T1000 (cell line): Measurements from ENCODE around the gene PCSK5.
A peak's percentile ranks its signal among the peaks of the same experiment; 100 is the strongest.
"Not testable (repeated sequence)": the region's sequence is repeated elsewhere in the genome, so short reads cannot be mapped to it uniquely, and the experiment has no call there.

Experiments used
- DNase-seq: peaks from one replicate; lab custom pipeline; 2025; ENCODE audit warnings: mixed read lengths; lab: John Stamatoyannopoulos, UW

The PCSK5 gene

DNA sequence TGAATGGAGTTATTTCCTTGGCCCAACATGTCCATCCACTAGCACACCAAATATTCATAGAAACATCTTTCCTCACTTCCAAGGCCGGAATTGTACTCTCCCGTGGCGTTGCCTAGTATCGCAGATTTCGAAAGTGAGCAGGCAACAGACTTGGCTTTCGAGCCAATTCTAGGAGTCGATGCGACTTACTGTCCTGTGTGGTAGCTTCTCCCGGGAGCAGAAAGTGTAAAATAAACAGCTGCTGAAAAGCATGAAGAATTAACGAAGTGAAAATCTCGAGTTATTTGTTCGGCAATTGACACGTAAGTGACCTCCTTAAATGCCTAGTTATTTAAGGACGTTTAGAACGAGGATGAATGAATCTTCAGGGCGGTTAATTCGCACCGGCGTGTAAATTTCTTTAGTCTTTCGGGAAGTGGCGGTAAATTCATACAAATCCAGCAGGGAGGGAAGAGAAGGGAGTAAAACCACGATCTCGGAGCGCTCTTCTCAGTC lies 449 bp upstream of the PCSK5 start:
- DNase-seq, result no peak

DNA sequence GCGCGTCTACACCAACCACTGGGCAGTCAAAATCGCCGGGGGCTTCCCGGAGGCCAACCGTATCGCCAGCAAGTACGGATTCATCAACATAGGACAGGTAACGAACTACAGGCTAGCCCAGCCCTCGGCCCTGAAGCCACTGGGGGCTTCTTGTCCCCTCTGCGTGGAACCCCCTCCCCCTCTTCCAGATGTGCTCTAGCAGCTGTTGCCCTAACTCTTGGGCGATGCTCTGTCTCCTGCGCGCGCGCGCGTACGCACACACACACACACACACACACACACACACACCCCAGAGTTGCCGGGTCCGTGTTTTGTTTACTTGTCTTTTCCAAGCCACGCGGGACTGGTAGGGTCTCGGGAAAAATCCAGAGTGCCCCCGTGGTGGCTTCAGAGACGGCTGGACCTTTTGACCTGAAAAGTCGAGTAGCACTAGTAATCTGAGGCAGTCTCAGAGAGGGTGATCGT lies 836 bp downstream of the PCSK5 start:
- no peak for DNase-seq

DNA sequence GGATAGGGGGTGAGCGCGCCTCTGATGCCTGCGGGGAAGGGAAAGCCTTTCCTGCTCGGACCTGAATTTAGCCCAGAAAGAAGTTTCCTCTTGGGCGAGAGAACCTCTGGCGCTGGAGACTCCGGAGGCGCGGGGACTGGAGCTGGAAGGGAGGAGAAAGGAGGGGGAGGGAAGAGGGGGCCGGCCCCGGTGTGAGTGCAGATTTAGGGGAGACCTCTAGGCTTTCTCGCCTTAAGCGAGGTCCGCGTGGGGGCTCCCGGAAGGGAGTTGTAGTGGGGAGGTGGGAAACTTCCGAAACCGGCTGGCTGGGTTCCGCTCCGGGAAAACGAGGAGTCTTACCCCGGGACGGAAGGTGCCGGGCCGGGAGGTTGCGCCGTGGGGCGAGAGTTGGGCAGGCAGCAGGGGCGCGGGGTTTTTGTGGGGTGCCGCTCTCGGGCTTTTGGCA lies 1.3 kb downstream of the PCSK5 start:
- DNase-seq, result no peak

DNA sequence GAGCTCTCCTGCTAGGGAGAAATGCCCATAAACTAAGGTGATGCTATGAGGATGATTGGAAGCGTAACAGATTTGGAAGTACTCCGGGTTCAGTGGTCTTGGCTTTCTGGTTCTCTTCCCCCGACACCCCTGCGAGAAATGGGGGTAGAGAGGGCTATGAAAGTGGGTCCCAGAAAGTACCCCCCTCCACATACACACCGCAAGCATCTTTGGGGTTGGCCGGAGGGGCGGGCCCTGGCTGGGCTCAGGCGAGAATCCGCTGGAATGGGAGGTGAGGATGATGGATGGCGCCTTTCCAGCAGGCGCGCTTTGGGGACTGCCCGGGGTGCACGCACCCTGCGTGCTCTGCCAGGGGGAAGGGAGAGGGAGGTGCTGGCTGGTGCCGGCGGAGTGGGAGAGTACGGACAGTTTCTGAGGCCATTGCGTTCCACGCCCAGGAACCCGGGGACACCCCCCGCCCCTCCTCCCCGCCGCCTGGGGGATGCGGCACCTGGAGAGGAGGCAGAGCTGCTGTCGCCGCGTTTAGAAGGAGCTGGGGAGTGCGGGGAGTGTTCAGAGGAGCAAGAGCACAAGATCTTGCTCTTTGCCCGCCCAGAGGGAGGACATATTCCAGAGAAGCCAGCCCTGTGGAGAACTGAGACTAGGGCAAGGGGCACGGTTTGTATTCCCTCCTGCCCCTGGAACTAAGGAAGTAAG lies 1.9 kb downstream of the PCSK5 start:
- DNase-seq, result no peak

DNA sequence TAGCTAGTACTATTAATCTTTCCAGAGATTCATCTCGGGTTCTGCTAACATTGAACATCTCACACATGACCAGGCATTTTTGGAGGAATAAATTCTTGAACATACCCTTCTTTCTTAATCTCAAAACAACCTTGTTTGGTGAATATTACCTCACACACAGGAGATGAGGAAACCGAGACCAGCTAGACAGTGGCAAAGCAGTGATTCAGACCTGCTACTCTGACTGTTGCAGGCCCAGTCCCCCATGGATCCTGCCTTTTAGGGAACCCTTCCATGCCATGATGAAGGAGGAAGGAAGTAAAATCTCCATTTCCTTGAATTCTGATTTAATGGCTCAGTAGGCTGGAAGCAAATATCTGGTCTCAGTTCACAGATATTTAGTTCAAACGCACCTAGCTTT lies 2.6 kb downstream of the PCSK5 start:
- no peak for DNase-seq

DNA sequence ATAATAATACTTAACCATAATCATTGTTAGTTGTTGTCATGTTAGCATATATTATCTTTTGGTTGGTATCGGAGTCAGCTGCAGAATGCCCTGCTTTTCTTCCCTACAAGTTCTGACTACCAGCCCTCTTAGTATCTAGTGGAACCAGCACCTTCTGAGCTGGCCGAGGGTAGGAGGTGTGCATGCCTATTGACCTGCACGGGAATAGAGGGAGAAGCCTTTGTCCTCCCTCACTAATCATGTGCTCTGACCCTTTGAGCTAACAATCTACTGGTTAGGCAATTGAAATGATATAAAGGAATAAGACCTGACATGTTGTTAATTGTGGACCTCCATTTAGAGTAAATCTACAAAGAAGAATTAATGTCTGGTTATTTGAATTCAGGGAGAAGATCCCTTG lies 4.1 kb downstream of the PCSK5 start:
- no peak for DNase-seq

DNA sequence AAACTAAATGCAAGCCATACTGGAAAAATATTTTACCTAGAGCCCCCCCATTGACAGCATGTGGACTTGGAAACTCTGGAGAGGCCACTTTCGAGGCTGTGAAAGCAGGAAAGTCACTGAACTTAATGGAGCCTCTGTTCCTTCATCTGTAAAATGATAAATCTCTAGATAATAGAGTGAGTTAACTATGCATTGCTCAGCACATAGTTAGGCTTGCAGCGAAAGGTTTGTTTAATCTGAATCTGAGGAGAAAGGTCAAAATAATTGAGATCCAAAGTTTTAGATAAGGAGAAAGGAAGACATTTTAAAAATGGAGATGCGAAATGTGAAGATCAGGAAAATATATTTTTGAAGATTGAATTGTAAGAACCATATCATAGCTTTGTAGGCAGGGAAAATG lies 4.6 kb downstream of the PCSK5 start:
- no peak for DNase-seq

DNA sequence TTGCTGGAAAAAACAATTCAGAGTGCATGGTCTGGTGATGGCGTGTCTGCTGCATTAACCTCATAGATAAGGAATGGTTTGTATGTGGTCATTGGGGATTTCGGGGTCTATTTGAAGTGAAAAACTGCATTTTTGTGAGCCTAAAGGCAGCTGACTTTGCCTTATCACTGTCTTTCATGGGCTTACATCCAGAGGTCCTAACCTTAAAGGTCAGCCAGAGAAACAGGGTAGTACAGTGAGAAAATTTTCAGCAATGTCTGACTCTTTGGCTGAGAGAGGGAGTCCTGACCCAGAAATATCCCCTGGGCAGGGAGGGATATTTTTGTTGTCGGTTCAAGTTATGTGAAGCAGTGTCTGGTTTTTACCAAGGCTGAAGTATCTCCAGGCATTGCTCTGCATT lies 5.7 kb downstream of the PCSK5 start:
- no peak for DNase-seq

DNA sequence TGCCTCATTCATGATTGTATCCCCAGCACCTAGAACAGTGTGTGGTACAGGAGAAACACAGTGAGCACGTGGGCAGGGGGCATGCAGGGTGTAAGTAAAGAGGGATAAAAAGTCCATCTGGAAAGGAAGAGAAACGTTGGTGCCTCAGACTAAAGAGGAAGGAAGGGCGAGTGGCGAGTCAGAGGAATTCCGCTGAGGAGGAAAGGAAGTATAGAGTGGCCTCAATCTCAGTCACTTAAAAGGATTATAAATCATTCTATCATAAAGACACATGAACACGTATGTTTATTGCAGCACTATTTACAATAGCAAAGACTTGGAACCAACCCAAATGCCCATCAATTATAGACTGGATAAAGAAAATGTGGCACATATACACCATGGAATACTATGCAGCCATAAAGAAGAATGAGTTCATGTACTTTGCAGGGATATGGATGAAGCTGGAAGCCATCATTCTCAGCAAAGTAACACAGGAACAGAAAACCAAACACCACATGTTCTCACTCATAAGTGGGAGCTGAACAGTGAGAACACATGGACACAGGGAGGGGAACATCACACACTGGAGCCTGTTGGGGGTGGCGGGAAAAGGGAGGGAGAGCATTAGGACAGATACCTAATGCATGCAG lies 10.5 kb downstream of the PCSK5 start:
- DNase-seq, result not testable (repeated sequence)

DNA sequence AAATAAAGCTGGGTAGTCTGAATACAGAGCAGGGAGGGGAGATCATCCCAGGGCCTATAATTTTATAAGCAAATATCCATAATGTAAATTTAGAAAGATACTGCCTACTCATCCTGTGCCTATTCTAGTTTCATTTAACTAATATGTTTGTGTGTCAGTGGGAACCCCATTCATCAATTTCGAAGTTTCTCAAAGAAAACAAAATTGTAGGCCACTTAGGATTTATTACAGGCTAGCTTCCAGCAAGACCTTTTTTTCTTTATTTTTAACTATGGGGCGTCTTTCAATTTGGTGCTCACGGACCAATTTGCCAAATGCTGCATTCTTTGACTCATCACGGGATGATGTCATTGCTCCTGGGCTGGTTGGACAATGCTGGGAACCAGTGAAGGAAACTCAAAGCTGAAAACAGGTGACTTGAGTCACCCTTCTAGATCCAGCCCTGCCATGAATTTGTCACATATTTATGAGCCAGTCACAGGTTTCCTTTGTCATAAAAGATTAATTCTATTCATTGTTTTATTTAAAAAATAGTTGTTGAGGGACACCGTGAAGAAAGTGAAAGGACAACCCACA lies 13.4 kb downstream of the PCSK5 start:
- peak; percentile 9 for DNase-seq

DNA sequence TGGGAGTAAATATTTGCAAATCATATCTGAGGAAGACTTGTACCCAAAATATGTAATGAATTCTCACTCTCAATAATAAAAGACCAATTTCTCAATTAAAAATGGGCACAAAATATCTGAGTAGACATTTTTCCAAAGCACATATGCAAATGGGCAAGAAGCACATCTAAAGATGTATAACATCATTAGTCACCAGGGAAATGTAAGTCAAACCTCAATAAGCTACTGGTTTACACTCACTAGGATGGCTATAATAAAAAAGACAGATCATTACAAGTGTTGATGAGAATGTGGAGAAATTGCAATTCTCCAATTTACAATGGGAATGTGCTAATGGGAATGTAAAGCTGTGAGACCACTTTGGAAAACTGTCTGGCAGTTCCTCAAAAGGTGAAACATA lies 13.9 kb downstream of the PCSK5 start:
- DNase-seq, result no peak

DNA sequence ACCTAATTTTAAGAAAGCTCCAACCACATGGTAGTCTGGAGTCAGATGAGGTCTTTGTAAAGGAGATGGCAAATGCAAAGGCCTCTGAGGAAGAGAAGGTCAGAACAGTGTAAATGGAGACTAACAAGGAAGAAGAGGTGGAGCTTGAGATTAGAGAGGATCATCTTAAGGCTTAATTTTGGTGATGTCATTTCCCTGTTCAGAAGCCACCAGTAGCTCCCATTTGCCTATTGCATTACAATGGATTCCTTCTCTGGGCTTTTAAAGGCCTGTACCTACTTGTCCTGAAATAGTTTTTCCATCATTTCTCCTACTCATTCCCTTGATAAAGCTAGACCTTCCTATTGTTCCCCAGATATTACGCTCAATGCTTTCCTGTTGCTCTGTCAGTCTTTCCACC lies 16.1 kb downstream of the PCSK5 start:
- no peak for DNase-seq

DNA sequence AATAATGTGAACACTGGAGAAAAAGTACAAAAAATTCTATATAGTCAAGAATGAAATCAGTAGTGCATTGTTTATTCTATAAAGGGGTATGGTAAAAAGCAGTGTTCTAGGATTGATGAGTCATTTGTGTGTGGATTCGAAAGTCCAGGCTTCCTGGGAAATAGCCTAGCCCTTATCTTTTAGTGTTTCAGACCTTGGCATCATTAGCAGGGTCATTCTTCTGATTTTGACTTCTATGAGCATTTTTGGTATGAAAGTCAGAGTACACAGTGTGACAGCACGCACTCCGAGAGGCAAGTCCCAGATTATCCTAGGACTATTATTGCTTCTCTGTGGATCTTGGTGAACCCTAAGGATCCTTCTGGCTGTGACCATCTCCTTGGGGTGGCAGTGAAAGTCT lies 16.9 kb downstream of the PCSK5 start:
- no peak for DNase-seq

DNA sequence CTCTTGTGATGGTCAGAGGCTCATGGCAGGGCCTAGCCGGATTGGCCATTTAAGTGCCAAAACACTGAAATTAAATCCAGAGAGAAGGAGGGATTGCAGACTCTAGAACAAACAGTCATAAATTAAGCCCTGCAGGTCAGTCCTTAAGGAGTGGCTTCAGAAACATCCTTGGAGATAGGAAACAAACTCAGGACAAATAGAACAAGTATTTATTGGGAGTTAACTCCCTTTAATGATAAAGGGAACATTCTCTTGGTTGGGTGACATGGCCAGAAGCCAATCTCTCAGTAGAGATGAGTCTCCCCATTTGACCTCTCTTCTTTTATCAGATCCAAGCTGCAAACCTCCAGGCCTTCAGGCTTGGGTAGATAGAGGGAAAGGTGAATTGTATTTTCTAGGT lies 17.4 kb downstream of the PCSK5 start:
- DNase-seq, result no peak

DNA sequence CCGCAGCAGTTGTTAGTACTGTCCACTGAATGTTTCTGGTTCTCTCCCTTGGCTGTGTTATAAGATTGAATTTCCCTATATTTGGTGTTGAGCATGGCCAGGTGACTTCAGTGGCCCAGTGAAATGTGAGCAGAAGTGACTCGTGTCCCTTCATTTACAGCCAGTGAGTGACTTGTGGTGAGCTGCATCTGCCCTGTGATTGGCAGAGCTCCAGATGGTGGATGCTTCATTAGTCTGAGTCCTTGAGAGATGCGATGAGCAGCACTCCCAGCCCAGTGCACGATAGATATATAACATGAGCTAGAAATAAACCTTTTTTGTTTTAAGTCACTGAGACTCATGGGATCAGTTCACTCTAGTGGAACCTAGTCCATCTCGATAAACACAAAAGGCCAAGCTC lies 19.3 kb downstream of the PCSK5 start:
- DNase-seq, result no peak

DNA sequence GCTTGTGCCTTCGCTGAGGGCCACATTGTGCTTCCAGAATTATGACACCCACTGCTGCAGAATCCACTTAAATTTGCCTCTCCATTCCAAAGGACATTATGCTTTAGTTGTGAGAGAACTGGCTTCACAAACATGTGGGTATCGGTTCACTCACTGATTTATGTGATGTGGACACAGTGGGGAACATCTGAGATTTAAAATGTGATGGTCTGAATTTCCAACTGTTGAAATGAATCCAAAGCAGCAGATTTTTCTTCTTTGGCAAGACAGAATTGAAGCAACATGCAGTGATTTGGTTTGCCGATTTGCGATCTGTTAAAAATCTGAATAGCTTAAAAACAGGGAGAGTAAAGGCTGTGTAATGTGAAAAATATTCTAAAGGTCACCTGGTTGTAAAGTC lies 20.3 kb downstream of the PCSK5 start:
- no peak for DNase-seq

DNA sequence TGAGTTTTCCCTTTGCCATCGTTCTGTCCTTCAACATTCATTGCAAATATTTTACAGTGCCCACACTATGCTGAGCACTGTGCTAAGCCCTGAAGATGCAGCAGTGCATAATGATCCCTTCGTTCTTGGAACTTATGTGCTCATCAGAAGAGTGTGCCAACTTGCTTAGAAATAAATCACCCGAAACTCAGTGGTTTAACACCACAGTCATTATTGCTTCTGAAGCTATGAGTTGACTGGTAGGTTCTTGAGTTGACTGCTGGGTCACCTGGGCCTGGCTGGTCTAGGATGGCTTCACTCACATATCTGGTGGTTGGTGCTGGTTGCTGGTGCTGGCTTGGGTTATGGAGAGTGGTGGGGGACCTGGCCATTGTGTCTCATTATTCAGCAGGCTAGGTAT lies 20.9 kb downstream of the PCSK5 start:
- DNase-seq, result no peak

DNA sequence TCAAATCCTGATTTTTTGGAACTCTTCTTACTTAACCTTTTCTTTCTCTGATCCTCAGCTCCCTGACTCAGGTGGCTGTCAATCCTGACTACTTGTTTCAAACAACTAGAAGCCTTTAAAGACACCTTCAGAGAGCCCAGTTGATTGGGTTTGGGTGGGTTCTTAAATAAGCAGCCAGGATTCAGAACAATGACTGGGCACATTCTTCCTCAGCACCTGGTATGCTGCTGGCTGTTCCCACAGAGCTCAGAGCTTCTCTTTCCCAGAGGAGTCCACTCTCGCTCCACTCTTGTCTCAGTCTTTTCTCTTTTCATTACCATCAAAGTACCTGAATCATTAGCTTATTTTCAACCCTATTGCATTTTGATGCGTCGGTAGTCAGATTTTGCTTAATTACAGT lies 22.5 kb downstream of the PCSK5 start:
- no peak for DNase-seq

DNA sequence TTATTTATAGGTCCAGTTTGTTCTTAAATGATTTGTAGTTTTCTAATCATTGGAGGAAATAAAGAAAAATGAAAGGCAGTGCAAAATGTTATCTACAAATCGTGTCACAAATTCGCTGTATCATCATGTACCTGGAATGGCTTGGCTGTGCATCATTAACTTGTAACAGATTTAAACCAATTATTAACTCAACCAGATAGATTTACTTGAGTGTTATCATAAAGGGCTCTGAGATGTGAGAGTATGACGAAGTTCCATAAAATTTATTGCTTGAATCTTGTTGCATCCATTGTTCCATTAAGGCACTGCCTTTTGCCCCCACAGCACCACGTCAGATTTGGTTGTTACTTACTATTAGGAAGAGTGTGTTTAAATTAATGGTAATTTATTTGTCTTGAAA lies 23.5 kb downstream of the PCSK5 start:
- no peak for DNase-seq

DNA sequence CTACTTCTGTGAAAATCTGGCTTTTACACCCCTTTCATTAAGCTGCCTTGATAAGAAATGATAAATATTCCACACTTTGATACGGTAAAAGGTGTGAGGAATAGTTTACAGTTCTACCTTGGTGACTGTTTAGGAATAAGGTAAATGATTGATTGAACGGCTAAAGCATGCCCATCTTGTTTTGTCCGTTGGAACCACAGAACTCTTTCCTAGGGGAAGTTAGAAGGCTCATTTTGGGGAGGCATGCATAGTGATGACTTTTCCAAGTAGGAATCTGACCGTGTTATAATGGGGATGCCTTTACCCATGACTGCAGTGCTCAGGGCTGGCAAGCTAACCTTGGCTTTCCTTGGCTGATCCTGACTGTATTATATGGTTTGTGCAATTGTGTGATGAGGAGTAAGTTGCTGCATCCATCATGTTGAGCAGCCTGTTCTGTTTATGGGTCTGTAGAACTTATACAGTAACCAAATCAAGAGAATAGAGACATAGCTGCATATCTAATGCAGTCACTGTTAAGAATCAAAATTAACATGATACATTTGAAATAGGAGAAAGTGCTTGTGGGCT lies 24.5 kb downstream of the PCSK5 start:
- DNase-seq, result no peak

DNA sequence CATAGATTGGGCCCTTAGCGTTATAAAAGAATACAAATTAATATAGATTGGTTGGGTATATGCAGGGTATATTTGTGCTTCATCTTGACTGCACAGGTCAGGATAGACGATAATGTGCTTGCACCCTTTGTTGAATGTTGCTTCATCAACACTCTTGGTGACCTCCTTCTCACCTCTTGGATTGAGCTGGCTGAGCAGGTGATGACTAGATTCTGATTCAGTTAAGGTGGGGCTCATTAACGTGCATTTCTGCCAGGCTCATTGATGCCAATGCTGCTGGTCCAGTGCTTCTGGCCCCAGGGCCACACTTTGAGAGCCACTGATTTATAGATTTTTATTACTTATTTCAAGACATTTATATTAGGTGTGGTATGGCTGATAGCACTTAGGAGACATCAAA lies 27.7 kb downstream of the PCSK5 start:
- no peak for DNase-seq

DNA sequence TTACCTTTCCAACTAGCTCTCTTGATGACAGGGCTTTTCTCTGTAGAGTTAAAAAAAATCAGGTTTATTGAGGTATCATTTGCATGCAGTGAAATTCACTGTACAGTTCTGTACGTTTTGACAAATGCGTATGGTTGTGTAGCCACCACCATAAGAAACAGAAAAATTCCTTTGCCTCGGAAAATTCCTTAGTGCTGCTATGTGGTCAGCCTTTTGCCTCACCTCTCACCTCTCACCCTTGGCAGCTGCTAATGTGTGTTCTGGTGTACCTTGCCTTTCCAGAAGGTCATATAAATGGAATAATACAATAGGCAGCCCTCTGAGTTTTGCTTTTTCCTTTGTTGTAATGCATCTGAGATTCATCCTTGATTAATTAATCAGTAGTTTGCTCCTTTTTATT lies 28.4 kb downstream of the PCSK5 start:
- no peak for DNase-seq
